ENCODE results near the gene FAM170B. TPM values are rescaled to one million over a fixed set of nuclear protein-coding genes. Genes with fewer than 3 reads are reported as not detected.

The FAM170B gene
- total and polyA plus RNA-seq, 2 experiments from 2014 or later: not detected

DNA sequence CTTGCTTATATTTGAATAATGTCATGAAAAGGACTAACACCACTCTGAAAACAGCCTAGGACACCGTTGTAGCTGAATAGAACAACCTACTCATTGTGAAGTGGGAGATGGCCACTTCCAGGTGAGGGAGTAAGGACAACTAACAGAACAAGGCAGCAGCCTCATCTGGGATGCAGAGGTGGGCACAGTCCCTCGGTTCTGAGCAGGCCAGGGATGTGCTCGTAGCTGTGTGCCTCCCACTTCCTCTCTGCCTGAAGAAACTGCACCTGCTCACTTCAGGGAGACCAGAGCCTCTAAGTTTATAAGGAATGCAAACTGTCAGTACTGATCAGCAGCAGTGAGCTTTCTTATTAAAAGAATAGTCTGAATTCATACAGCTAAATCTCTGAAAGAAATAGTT, 21.0 kb downstream of the FAM170B start:
- Histone ChIP-seq H3K27ac (no peak overlapping the region), H3K4me1 (ENCODE audit: low read depth) (peaks cover 5% of the 10 kb centered on the region), H3K9me3 (ENCODE audit: low read depth) (no peaks in the 10 kb centered on the region), H3K27me3 (no peaks in the 10 kb centered on the region), H3K36me3 (no peaks in the 10 kb centered on the region), H3K4me3 (no peak overlapping the region)
- TF ChIP-seq, protein P1, sequence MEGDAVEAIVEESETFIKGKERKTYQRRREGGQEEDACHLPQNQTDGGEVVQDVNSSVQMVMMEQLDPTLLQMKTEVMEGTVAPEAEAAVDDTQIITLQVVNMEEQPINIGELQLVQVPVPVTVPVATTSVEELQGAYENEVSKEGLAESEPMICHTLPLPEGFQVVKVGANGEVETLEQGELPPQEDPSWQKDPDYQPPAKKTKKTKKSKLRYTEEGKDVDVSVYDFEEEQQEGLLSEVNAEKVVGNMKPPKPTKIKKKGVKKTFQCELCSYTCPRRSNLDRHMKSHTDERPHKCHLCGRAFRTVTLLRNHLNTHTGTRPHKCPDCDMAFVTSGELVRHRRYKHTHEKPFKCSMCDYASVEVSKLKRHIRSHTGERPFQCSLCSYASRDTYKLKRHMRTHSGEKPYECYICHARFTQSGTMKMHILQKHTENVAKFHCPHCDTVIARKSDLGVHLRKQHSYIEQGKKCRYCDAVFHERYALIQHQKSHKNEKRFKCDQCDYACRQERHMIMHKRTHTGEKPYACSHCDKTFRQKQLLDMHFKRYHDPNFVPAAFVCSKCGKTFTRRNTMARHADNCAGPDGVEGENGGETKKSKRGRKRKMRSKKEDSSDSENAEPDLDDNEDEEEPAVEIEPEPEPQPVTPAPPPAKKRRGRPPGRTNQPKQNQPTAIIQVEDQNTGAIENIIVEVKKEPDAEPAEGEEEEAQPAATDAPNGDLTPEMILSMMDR (IDR thresholded peaks at IDR 0.05; ENCODE audit: low read depth, low read length): no peak
- DNase-seq (ENCODE audit: low read depth in 1 of 2, low spot score in 1 of 2): no peak

DNA sequence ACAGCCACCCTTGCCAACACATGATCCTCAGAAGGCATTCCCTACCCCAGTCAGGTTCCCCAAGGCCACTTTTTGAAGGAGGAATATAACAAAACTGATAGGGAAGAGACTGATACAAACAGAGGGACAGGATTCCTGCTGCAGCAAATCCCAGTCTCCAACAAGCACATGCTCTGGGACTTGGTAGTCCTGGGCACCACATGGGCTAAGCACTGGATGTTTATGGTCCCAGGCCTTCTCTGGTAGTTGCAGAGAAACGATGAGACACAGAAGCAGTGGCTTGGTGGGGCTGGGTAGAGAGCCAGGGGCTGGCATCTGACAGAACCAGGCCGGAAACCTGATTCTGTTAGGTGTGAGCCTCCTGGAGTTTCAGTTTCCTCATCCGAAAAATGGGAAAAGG, 21.7 kb downstream of the FAM170B start:
- no peak overlapping the region for H3K4me3 ChIP-seq
- H3K36me3 ChIP-seq: no peaks in the 10 kb centered on the region
- TF ChIP-seq, protein P1 (IDR thresholded peaks at IDR 0.05; ENCODE audit: low read depth, low read length): no peak
- H3K27me3 ChIP-seq: no peaks in the 10 kb centered on the region
- no peak for DNase-seq (ENCODE audit: low read depth in 1 of 2, low spot score in 1 of 2)
- no peak overlapping the region for H3K27ac ChIP-seq
- H3K4me1 ChIP-seq (ENCODE audit: low read depth): peaks cover 4% of the 10 kb centered on the region
- H3K9me3 ChIP-seq (ENCODE audit: low read depth): no peaks in the 10 kb centered on the region

DNA sequence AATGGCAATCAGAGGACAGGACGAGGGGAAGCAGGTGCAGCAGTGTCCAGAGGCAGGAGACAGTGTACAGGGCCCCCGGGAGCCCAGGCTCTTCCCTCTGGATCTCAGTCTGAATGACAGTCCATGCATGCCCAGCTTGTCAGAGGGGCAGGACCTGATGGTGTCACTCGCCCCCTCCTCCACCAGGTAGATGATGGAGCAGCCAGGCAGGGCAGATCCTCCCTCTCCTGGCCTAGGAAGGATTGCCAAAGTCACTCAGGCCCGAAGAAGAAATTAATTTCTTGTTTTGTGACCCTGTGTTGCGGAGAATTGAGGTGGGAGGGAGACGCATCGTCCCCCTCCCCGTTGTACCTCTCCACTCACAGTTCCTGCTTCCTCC, 22.5 kb downstream of the FAM170B start:
- Histone ChIP-seq H3K27me3 (no peaks in the 10 kb centered on the region), H3K4me3 (no peak overlapping the region), H3K4me1 (ENCODE audit: low read depth) (peaks cover 4% of the 10 kb centered on the region), H3K27ac (no peak overlapping the region), H3K36me3 (no peaks in the 10 kb centered on the region), H3K9me3 (ENCODE audit: low read depth) (no peaks in the 10 kb centered on the region)
- DNase-seq (ENCODE audit: low read depth in 1 of 2, low spot score in 1 of 2): no peak
- TF ChIP-seq, protein P1 (IDR thresholded peaks at IDR 0.05; ENCODE audit: low read depth, low read length): no peak

DNA sequence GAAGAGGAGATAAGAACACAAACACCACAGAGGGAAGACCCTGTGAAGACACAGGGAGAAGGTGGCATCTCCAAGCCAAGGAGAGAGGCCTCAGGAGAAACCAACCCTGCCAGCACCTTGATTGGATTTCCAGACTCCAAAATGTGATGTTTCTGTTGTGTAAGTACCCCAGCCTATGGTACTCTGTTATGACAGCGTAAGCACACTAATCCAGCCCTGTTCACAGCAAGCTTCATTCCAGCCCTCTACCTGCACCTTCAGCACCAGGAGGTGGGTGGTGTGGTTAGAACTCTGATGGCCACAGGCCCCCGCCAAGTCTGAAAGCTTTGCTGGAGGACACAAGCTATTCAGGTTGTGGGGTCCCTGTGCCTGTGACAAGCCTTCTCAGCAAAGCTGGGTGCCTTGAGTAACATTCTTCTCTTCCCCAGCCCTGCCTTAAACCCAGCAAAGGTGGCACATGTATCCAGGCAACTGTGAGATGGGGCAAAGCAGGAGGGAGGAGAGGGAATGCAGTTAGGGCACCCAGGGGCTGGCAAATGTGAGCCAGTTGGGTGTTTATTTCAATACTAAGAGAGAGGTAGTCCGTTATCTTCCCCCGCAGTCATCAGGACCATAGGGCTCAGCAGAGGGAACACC, 23.0 kb downstream of the FAM170B start:
- no peak for DNase-seq (ENCODE audit: low read depth in 1 of 2, low spot score in 1 of 2)
- no peak overlapping the region for H3K27ac ChIP-seq
- no peak overlapping the region for H3K4me3 ChIP-seq
- peaks cover 4% of the 10 kb centered on the region for H3K4me1 ChIP-seq (ENCODE audit: low read depth)
- TF ChIP-seq, protein P1 (IDR thresholded peaks at IDR 0.05; ENCODE audit: low read depth, low read length): no peak
- H3K27me3 ChIP-seq: no peaks in the 10 kb centered on the region
- H3K9me3 ChIP-seq (ENCODE audit: low read depth): no peaks in the 10 kb centered on the region
- no peaks in the 10 kb centered on the region for H3K36me3 ChIP-seq

DNA sequence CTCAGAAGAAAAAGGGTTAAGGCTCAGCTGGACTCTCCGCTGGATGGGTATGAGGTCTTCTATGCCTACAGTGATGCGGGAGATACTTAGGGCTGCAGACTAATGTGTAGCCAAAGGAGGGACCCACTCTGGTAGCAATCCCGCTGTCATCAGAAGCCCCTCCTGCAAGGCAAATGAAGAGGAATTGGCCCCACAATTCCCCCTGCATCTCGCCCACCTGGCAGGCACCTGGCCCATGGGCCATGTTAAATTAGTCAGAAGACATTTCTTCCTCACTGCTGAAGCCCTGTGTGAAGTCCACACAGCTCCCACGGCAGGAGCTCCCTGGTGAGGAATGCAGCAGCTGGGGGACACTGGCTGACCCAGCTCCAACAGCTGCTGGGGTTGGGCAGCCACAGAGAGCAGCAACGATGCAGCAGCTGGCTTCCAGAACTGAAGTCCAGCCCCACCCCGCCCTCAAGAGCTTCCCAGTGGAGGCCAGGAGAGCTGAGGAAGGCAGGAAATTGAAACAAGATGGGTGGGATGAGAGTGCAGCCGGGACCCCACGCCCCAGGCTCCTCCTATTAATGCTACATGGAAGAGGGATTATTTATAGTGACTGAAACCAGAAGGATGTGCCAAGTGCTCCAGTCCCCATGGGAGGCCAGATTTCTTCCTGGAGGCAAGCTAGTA, 24.0 kb downstream of the FAM170B start:
- no peaks in the 10 kb centered on the region for H3K27me3 ChIP-seq
- TF ChIP-seq, protein P1 (IDR thresholded peaks at IDR 0.05; ENCODE audit: low read depth, low read length): no peak
- H3K9me3 ChIP-seq (ENCODE audit: low read depth): no peaks in the 10 kb centered on the region
- H3K36me3 ChIP-seq: no peaks in the 10 kb centered on the region
- no peak overlapping the region for H3K4me3 ChIP-seq
- H3K27ac ChIP-seq: no peak overlapping the region
- H3K4me1 ChIP-seq (ENCODE audit: low read depth): peaks cover 4% of the 10 kb centered on the region
- DNase-seq (ENCODE audit: low read depth in 1 of 2, low spot score in 1 of 2): peak in 1 of 2 donors; percentile 46
